Epithelial cell of proximal tubule (primary cell): ENCODE measurements around the gene UNC13B. TPM values are rescaled to one million over a fixed set of nuclear protein-coding genes. Genes with fewer than 3 reads are reported as not detected.

Source experiments
- DNase-seq: peaks from one replicate; pipeline ENCODE4 v3.0.0-alpha.2; 2011; ENCODE audit warnings: low read depth
- H3K4me3 ChIP-seq: 2 replicates; pipeline ENCODE4 v1.5.1; 2011; ENCODE audit warnings: low read depth, mild to moderate bottlenecking, low read length
- CTCF ChIP-seq: conservative IDR thresholded peaks from 2 replicates; pipeline ENCODE4 v1.5.1; 2012; ENCODE audit warnings: low read depth, mild to moderate bottlenecking, low read length
- total RNA-seq: library from RNA; depleted of rRNA; stranded (reverse); fragments of >200 nt; gene quantifications from 2 replicates; pipeline ENCODE4 v1.2.3, GENCODE V29; 2015

UNC13B gene
- total RNA-seq, 1 donor from 2014 or later, result 19.6 TPM

DNA sequence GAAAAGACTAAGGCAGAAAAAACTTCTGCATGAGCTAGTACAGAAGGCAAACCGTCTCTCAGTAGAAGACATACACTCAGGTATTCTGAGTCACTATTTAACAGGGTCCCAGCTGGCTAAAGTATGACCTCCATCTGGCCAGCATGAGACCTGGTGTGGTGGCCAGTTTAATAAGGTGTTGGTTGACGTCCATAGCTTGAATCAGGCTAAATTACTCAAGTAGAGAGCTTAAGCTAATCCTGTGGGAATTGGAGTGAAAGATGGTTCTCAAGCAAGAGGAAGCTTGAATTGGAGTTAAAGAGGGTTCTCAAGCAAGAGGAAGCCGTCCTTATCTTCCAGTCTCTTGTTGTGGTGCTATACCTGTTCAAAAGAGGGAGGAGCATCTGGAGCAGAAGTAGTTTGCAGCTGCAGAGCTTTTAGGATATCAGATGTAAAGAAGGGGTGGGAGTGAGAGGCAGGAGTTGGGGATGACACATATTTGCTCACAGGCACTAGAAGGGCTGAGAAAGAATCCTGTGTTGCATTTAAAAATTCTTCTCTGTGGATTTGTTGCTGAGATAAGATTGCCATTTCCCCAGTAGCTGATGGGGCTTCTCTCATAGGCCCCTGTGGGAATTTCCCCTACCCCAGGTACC, 192.0 kb downstream of the UNC13B start:
- DNase-seq, result no peak
- no peak overlapping the region for H3K4me3 ChIP-seq
- no peak for TF ChIP-seq CTCF

GRCh38 chr9:35355939-35356338, 194.1 kb downstream of the UNC13B start:
- H3K4me3 ChIP-seq, result no peak overlapping the region
- DNase-seq, result no peak
- TF ChIP-seq CTCF, result no peak

DNA sequence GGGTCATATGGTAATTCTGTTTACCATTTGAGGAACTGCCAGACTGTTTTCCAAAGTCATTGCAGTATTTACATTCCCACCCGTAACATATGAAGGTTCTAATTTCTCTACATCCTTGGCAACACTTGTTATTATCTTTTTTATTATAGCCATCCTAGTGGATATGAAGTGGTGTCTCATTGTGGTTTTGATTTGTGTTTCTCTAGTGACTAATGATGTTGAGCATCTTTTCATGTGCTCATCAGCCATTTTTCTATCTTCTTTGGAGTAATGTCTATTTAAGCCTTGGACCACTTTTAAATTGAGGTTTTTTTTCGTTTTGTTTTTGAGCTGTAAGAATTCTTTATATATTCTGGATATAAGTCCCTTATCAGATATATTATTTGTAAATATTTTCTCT, 195.3 kb downstream of the UNC13B start:
- no peak for DNase-seq
- H3K4me3 ChIP-seq, result no peak overlapping the region
- no peak for TF ChIP-seq CTCF

DNA sequence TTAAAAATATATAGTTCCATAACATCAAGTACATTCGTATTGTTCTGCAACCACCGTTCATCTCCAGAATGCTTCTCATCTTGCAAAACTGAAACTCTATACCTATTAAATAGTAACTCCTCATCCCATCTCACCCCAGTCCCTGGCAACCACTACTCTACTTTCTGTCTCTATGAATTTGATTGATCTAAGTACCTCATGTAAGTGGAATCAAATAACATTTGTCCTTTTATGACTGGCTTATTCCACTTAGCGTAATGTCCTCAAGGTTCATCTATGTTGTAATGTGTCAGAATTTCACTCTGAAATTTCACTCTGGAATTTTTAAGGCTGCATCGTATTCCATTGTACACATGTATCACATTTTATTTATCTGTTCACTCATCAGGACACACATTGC, 196.0 kb downstream of the UNC13B start:
- TF ChIP-seq CTCF, result no peak
- DNase-seq, result no peak
- H3K4me3 ChIP-seq, result no peak overlapping the region

- H3K4me3 ChIP-seq, result no peak overlapping the region
- no peak for TF ChIP-seq CTCF
- DNase-seq, result no peak
These were observed 203.2 kb downstream of the UNC13B start for GRCh38 chr9:35364817-35365585.

GRCh38 chr9:35366627-35367026, 204.8 kb downstream of the UNC13B start:
- no peak for TF ChIP-seq CTCF
- H3K4me3 ChIP-seq, result no peak overlapping the region
- DNase-seq, result no peak

DNA sequence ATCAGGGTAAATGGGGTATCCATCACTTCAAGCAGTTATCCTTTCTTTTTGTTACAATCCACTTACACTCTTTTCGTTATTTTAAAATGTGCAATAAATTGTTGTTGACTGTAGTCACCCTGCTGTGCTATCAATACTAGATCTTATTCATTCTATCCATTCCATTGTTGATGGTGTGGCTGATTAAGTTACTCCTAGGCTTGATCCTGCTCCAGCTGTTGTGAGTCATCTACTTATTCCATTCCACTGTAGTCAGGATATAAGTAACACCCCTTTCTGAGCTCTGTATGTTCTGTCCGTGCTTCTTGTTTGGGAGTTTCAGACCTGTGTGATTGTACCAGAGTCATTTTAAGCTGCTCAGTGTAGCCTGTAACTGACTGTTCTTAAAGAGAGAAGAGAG, 205.6 kb downstream of the UNC13B start:
- no peak for DNase-seq
- no peak overlapping the region for H3K4me3 ChIP-seq

More for the DNA sequence above, 205.6 kb downstream of the UNC13B start:
- no peak for TF ChIP-seq CTCF
